Activated naive CD8-positive, alpha-beta T cell treated with anti-CD3 and anti-CD28 coated beads, Interleukin-2, amount 50 U/mL, for 16 hours (primary cell): ENCODE data around the gene PSD2.

Experiments used
- DNase-seq: peaks from one replicate; pipeline ENCODE4 v3.0.0-alpha.2; 2020; ENCODE audit warnings: low read depth, low spot score

Gene PSD2

DNA sequence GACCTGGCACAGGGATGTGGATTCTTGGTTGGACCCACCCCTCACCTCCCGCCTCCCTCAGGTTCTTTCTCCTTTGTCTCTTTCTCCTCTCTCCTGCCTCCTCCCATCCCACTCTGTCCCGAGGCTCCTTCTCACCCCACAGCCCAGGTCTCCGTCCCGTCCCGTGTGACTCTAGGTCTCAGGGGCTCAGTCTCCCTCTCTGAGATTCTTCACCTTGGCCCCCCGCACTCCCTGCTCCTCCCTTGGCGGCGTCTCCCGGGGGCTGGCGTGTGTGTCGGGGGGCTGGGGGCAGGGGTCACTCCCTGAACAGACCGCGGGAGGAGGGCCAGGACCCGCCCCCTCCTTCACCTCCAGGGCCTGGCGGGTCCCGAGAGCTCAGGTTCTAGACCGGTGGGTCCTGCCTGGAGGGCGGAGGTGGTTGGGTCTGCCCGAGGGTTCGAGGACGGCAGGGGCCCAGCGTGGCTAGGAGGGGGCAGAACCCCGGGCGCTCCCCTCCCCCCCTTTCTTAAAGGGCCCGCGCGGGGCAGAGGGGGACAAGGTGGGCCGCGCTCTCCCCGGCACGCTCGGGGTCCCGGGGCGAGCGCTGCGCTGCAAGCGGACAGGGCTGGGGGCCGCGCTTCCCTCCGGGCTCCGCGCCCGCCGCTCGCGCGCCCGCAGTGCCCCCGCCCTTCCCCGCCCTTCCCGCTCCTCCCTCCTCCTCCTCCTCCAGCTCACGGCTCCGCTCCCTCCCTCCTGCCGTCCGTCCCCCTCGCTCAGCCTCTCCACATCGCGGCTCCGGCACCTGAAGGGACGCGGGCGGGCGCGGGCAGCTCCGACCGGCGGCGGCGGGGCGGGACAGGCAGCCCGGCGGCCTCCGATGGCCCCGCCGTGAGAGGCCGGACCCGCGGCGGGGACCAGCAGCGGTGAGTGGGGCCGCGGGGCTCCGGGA, at the start of gene PSD2:
Gene PSD2, plus strand, starts transcription at position 735 of the 928 bp plus-strand sequence. CDS start 13,633 bp downstream, outside the sequence.
- DNase-seq = no peak

DNA sequence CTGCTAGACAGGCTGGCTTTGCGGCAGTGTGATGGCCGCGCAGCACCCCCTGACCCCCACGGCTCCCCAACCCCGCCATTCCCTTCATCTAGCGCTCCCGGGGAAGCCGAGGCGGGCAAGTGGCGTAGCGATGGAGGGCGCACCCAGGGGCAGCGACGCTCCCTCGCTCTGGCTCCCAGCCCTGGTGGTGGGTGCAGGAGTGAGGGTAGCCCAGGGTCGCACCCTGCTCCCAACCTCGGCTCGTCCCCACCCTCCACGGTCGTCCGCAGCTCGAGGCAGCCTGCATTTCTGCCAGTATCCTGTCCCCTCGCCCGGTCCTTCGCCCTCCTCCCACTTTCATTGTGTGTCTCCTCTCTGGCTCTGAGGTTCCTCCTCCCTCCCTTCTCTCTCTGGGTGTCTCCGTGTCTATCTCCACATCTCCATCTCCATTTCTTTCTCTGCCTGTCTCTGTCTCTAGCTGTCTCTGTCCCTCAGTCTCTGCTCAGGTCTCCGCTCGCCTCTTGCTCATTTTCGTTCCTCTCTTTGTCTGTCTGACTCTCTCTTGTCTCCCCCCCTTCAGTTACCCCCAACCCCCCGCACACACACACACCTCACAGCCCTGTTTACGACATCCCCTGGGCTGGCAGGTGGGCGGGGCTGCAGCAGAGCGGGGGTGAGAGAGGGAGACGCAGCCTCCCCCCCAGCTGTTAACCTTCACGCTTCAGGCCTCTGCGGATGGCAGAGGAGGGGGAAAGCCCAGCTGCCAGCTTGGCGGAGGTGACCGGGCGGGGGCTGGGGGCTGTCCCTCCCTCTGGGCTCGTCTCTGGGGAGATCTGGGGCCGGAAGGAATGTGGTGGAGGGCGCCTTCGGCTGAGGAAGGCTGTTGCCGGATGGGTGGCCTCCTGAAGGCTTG, 48.7 kb upstream of the PSD2 start:
- DNase-seq = peak; percentile 41

DNA sequence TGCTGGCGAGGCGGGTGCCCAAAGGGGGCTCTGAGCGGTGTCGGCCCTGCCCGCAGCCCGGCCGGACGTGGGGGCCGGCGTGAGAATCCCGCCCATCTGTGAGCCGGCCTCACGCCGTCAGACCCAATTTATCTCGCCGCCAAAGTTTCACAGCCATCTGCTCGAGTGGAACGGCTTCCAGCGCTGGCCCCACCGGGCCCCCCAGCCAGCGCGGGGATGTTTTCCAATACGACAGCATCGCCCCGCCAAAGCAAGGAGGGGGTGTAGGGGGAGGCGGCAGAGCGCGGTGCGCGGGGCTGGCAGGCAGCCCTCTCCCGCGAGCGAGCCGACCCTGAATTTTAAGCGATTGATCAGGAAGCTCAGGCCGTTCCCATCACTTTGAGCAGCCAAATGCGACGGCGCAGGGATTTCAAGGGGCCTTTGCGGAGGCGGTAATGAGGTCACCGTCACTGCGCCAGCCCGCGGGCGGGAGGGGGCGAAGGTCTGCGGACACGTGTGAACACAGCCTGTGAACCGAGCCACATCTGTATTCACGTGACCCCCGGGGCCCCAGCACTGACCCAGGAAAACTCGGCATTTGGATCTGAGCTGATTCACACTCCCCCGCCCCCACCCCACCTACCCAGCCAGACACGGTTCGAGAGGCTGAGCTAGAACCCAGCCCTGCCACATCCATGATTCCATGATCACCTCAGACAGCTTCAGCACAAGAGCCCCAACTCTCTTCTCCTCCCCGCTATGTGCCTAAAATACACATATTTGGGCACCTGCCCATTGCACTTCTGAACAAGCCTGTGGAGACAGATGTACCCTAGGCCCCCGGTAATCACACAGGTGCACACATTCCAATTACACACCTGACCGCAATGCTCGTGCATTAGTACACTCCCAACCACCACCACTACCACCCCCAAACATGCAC, 47.8 kb upstream of the PSD2 start:
- DNase-seq = no peak

DNA sequence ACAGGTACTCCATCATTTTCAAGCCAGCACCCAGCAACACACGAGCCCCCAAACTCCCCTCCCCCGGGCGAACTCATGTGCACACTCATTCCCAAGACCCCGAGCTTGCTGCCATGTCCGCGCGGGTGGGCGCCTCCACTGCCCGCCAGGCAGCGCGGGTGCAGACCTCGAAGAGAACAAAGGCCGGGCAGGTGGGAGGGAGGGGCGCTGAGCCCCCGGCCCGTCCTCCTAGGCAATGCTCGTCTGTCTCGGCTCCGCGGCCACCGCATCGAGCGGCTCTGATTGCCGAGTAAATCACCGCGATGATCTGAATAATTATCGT, 47.1 kb upstream of the PSD2 start:
- DNase-seq = no peak

DNA sequence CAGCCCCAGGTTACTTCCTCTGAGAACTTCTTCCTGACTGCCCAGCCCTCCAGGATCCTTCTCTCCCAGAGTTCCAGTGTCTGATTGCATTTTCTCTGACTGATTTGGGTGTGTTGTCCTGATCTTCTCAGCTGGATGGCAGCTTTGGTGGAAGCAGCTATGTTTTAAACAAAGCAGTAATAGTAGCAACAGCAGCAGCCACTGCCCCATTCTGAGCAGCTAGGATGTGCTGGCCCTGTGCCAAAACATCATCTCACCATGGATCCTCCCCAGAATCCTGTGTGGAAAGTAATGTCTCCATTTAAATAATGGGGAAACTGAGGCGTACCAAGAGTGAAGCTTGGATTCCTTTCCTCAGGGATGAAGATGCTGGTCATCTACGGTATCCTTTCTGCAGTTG, 46.4 kb upstream of the PSD2 start:
- DNase-seq = no peak

DNA sequence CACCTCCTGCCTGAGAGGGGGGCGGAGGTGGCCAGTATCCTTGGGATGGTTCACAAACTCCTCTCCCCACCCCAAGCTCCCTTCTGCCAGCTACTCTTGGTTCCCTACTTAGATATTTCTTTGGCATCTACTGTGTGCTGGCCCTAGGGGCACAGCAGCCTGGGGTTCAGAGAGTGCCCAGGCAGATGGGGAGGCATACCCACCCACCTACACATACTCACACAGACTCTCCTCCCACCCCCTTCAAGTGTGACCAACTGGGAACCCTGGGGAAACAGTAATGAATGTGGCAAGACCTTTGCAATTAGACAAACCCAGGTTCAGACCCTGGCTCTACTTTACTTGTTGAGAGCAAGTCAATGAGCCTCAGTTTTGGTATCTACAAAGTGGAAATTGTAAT, 44.4 kb upstream of the PSD2 start:
- DNase-seq = no peak

DNA sequence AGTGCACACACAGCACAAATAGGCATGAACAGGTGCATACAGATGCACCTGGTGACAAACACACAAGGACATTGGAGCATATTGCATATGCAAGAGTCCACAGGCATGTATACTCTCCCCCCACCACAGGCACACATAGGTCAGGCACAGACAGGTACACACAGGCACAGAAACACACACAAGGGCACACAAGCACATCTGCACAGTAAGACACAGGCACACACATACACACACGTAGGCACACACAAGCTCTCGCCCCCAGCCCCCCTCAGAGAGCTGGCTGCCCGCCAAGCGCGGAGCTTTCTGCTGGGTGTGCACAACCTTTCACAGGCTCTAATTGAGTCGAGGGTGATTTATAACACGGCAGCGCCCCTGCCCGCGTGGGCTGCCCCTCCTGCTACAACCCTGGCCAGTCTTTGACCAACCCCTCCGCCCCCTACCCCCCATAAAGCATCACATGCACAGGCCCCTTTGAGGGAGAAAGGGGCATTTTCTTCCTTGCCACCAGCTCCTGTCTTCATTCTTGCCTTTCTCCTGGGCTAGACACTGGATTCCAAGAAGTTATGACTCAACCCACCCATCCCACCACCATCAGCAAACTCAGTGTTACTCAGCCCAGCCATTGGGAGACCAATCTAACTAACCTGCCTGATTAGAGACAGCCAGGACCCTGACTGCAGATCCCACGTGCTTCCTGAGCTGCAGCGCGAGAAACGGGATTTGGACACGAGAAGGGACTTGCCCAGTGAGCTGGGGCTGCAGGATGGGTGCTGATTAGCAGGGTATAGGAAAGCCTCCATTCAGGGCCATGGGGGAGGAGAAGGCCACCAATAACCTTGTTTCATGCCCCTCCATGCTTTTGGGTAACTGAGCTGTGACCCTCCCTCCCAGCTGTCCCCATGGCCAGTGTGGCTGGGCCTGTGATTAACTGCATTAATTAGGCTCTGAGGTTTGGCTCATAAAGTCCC, 42.8 kb upstream of the PSD2 start:
- no peak for DNase-seq

DNA sequence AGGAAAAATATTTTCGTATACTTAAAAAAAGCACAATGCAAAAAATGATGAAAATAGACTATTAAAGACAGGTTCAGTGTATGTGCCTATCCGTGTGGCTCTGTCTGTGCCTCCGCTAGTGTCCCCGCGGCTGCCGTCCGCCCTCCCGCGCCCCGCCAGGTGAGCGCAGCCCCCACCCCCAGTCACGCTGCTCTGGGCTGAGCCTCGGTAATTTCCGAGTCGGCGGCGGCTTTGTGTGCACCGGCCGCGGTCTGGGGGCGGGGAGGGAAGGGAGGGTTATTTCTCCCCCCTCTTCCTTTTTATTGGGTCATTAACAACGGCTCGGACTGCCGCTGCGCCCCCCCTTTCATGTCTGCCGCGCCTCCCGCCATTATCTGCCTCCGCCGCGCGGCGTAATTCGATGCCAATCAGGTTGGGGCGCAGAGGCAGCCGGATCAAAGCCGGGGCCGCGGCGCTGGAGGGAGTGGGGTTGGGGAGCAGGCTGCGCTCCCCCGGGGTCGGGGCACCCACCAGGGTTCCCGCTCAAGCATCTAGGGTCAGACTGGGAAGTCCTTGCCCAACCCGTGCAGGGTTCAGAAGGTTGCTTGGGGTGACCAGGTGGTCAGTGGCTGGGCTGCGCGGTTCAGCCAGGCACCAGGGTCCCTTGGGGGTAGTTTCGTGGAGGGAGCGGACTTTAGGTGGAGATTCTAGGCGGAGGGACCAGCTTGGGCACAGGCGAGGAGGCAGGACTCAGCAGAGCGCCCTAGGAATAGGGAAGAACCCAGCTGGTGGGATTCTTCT, 39.5 kb upstream of the PSD2 start:
- DNase-seq = no peak

DNA sequence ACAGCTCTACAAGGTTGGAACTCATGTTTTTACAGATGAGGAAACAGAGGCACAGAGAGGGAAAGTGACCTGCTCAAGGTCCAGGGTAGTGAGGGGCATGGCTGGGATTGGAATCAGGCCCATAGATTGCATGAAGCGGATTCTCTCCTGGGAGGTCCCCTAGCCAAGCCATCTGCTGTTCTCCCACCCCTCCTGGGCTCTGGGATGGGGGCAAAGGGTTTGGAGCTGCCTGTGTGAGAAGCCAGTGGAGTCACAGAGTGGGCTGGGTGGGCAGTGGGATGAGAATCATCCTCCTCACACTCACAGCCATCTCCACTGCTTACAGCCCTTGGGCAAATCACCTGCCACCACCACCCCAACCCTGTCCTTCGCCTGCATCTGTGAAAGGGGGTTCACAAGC, 38.6 kb upstream of the PSD2 start:
- no peak for DNase-seq

DNA sequence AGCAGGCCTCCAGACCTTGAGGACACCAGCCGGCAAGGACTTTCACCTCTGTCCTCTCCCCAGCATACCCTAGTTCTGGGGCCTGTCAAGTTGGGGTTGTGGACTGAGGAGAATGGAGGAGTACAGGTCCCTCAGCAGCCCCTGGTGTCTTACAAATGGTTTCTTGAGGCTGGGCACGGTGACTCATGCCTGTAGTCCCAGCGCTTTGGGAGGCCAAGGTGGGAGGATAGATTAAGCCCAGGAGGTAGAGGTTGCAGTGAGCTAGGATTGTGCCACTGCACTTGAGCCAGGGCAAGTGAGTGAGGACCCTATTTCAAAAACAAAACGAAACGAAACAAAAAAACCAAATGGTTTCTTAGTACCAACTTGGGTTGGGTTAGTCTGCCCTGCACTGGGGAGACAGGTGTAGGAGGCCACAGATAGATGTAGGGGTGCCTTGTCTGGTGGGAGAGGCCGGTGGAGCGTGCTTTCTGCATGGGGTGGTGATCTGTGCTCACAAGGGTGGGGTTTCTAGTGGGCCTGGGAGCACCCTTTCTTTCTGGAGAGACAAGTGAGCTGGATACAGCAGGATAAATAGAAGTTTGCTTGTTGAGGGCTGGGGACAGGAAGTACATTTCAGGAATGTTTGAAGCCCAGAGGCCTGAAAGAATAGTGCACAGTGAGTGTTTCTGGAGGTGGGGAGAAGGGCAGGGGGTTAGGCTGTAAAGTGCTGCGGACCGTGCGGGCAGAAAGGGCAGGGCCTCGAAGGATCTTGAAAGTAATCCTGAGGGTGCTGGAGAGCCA, 37.7 kb upstream of the PSD2 start:
- DNase-seq = no peak

DNA sequence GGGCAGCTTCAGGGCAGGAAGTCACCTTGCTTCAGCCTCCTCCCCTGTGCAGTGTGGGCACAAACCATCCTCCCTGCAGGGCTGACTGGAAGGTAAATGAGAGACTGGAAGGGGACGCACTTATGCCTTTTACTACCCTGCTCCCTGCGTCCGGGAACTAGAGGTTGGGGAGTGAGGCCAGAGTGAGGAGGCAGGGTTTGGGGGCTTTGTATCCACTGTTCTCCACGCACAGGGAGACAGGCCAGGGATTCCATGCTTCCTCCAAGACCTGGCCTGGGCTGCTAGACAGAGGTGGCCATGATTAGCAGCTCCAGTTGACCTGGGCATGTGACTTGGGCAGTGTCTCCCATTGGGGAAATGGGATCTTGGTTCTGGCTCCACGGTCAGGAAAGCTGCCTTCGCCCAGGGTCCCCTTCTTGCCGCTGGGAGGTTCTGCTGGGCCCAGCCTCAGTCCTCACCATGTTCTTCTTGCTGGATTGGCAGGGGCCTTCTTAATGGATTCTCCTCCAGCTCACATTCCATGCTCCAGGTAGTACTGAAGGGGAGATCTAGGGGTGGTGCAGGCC, 37.0 kb upstream of the PSD2 start:
- DNase-seq = no peak

DNA sequence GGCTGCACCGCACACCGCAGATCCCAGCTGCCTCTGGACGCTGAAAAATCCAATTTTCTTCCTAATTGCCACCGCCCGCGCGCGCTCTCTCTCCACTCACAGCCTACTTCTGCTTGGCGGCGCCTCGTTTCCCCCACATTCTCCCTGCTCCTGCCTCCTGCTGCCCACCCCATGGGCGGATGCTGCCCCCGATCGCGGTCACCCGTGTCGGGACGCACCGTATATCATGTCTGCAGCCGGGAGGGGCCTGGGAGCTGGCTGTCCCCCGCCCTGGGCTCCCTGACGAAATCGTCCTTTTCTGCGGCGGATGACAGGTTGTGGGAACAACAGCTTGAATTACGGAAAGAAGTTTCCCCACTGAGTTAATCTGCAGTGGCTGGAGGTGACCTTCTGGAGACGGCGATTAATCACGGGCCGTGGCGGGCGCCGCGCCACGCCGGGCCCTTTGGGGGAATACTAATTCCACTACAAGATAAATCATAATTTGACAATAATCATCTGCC, 36.3 kb upstream of the PSD2 start:
- DNase-seq = no peak

DNA sequence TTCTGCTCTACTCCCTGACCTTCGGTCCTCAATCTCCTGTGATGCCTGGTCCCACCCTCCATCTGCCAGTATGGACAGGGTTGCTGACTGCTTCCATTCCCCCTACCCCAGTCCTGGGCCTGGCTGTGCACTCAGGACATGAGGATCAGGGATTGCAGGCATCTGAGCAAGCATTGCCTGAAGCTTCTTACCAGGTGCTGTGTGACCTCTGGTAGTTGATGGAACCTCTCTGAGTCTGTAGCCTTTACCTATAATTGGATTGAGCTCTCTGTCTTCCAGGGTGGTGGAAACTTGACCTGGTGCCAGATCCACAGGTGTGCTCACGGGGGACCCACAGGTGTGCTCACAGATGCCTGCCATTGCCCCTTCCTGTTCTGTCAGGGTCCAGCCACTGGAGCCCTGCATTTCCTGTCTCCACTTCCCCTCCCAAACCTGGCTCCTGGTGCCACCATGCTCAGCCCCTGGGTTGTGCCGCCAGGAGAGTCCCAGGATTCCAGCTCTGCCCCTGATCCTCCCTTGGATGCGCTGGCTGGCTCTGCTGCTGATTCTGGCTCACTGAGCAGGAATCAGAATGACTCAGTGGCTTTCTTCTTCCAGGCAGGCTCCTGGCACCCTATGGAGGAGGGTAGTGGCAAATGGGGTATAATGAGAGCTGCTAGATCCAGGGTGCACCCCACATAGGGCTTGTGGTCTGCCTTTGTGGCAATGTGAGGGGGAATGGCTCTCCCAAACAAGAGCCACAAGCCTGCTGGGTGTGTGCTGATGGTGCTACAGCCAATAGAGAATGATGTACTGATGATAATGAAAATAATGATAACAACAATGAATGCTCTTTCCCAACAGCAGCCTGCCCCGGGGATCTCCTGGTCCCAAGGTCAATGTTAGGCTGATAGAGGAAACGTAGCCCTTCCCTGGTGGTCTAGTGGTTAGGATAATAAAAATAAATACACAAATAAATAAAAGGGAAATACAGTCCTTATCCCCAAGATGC, 35.2 kb upstream of the PSD2 start:
- DNase-seq = no peak

DNA sequence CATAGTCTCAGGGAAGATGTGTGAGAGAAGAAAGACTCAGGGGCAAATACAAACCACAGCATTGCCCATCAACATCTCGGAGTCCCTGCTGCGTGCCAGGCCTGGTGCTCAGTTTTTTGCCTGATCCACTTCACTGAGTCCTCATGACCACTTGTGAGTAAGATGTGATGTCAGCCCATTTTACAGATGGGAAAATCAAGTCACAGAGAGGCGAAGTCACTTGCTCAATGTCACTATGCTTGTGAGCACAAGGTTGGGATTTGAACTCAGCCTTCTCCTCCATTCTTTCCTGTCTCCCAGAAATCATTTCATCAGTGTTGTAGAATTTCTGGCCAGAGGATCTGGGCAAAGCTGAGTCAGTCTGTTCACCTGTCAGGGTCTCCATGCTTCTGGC, 34.6 kb upstream of the PSD2 start:
- no peak for DNase-seq

DNA sequence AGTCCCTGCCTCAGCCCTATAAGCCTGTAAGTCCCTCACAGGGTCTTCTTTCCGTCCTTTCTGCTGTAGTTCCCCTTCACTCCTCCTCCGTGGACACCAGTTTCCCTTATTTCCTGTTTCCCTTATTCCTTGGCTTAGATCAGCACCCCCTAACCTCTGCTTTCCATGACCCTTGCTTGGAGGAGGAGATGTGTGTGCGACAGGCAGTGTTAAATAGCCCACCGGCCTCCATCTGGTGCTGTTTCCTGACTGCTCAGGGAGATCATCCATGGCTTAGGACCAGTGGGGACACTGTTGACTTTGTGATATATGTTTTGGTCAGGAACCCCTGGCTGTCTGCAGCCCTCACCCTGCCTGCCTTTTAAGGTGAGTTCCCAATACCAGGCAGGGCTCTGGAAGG, 34.1 kb upstream of the PSD2 start:
- no peak for DNase-seq

DNA sequence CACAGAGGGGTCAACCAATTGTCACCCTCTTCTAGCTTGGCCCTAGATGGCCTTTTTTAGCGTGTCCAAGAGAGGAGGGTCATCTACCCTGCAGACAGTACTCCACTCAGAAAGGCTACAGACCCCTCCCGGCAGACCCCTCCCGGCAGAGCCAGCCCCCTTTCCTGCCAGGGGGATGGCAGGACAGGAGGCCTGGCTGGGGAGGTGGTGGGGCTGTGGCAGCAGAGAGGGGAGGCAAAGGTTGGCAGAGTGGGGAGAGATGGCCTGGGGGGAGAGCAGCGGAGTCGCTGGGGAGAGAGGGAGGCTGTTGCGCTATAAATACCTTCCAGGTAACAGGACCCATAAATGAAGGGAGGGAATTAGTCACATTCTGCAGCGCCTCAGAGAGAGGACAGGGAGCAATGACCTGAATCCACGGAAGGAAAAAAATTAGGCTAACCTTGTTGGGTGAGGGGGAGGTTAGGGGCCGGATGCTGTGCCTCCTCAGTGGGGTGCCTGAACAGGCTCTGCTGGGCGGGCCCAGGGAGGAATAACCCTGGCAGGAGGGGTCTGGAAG, 32.9 kb upstream of the PSD2 start:
- DNase-seq = no peak
